ENCODE results near the gene NIPSNAP2. TPM values are rescaled to one million over a fixed set of nuclear protein-coding genes. Genes with fewer than 3 reads are reported as not detected.

The NIPSNAP2 gene
- total RNA-seq, 1 donor from 2014 or later: 52.9 TPM

DNA sequence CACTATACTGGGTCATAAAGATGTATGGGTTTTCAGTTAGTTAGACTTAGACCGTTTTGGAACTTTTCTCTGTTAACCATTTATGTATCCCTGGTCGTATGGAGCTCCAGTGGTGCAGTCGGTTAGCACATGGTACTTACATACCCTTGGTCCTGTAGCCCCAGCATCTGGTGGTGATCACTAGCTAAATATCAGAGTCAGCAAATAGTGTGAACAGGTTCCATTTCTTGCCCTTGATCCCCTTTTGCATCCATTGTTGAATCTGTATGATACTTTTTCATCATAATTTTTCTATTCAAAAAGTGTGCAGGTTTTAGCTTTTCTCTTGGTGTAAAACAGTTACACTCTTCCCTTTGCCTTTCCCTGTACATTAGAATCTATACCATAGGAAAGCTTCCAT lies 15.9 kb downstream of the NIPSNAP2 start:
- Histone ChIP-seq H3K4me3 (no peak overlapping the region), H3K4me1 (peaks cover 6% of the 10 kb centered on the region), H3K27ac (no peak overlapping the region), H3K9me3 (no peaks in the 10 kb centered on the region), H3K36me3 (peaks cover 77% of the 10 kb centered on the region), H3K27me3 (ENCODE audit: low read depth) (no peaks in the 10 kb centered on the region)
- intact Hi-C loops (cut with DNase I): no loop called here
- DNase-seq (no peak), ATAC-seq (no peak)
- TF ChIP-seq, protein P1, sequence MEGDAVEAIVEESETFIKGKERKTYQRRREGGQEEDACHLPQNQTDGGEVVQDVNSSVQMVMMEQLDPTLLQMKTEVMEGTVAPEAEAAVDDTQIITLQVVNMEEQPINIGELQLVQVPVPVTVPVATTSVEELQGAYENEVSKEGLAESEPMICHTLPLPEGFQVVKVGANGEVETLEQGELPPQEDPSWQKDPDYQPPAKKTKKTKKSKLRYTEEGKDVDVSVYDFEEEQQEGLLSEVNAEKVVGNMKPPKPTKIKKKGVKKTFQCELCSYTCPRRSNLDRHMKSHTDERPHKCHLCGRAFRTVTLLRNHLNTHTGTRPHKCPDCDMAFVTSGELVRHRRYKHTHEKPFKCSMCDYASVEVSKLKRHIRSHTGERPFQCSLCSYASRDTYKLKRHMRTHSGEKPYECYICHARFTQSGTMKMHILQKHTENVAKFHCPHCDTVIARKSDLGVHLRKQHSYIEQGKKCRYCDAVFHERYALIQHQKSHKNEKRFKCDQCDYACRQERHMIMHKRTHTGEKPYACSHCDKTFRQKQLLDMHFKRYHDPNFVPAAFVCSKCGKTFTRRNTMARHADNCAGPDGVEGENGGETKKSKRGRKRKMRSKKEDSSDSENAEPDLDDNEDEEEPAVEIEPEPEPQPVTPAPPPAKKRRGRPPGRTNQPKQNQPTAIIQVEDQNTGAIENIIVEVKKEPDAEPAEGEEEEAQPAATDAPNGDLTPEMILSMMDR (IDR thresholded peaks at IDR 0.05): no peak

DNA sequence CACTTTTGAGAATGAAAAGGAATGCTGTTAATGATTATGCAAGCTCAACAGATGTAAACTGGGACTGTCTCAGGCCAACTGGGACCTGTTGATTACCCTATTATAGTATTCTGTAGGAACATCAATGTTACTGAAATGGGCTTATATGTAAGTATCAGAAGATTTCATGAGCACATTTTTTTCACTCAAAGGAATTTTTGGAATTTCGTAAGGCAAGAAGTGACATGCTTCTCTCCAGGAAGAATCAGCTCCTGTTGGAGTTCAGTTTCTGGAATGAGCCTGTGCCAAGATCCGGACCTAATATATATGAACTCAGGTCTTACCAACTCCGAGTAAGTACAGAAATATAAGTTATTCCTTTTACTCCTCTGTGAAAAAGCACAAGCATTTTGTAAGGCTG lies 19.2 kb downstream of the NIPSNAP2 start:
- H3K36me3 ChIP-seq: peaks cover 98% of the 10 kb centered on the region
- no peak for DNase-seq

DNA sequence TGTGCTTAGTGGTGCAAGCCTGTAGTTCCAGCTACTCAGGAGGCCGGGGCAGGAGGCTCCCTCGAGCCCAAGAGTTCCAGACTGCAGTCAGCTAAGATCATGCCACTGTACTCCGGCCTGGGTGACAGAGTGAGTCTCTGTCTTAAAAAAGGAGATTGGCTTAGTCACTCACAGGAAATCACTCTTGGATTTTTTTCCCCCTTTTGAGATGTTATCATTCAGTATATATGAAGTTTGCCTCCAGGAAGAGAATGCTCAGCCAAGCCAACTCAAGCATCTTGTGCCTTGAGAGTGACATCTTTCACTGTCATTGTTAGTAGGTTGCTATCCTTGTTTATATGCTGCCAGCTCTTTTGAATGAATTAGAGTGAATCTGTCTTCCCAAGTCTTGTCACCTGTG lies 28.0 kb downstream of the NIPSNAP2 start:
- Histone ChIP-seq H3K4me3 (no peak overlapping the region), H3K9me3 (no peaks in the 10 kb centered on the region), H3K27me3 (ENCODE audit: low read depth) (no peaks in the 10 kb centered on the region), H3K36me3 (peaks cover 91% of the 10 kb centered on the region), H3K4me1 (no peaks in the 10 kb centered on the region), H3K27ac (no peak overlapping the region)
- DNase-seq (no peak), ATAC-seq (no peak)
- TF ChIP-seq, protein P1 (IDR thresholded peaks at IDR 0.05): no peak
- intact Hi-C loops (cut with DNase I): no loop called here

More for the DNA sequence above, 19.2 kb downstream of the NIPSNAP2 start:
- Histone ChIP-seq H3K9me3 (no peaks in the 10 kb centered on the region), H3K27ac (no peak overlapping the region), H3K27me3 (ENCODE audit: low read depth) (no peaks in the 10 kb centered on the region), H3K4me3 (no peak overlapping the region), H3K4me1 (no peaks in the 10 kb centered on the region)
- intact Hi-C loops (cut with DNase I): no loop called here
- TF ChIP-seq, protein P1 (IDR thresholded peaks at IDR 0.05): no peak
- ATAC-seq: no peak

DNA sequence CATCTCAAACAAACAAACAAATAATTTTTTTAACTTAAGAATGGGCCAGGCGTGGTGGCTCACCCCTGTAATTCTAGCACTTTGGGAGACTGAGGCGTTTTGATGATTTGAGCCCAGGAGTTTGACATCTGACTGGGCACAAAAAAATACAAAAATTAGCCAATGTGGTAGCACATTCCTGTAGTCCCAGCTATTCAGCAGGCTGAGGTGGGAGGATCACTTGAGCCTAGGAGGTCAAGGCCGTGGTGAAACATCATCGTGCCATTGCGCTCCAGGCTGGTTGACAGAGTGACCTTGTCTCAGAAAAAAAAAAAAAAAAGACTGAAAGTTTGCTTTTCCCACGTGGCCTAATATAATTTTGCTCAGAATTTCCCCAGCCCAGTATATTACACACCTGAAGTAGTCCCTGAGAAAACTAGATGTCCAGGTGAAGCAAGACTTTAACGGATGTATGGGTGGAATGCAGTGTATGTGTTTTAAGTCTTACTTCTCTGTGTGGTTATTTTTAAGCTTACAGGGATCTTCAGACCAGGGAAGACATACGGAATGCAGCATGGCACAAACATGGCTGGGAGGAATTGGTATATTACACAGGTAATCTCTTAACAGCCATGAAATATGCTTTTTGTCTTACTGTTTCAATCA lies 32.6 kb downstream of the NIPSNAP2 start:
- Histone ChIP-seq H3K4me1 (no peaks in the 10 kb centered on the region), H3K36me3 (peaks cover 82% of the 10 kb centered on the region), H3K27ac (no peak overlapping the region), H3K9me3 (no peaks in the 10 kb centered on the region), H3K4me3 (no peak overlapping the region), H3K27me3 (ENCODE audit: low read depth) (no peaks in the 10 kb centered on the region)
- intact Hi-C loops (cut with DNase I): no loop called here
- TF ChIP-seq, protein P1 (IDR thresholded peaks at IDR 0.05): no peak
- ATAC-seq (no peak), DNase-seq (no peak)

DNA sequence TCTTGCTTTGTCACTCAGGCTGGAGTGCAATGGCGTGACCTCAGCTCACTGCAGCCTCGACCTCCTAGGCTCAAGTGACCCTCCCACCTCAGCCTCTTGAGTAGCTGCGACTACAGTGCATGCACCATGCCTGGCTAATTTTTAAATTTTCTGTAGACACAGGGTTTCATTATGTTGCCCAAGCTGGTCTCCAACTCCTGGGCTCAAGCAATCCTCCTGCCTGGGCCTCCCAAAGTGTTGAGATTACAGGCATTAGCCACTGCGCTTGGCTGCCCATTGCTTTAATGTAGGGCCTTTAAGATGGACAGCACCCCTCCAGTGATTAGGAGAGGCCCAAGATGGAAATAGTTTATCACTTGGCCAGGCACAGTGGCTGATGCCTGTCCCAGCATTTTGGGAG lies 39.4 kb downstream of the NIPSNAP2 start:
- no peaks in the 10 kb centered on the region for H3K27me3 ChIP-seq (ENCODE audit: low read depth)
- no peak overlapping the region for H3K4me3 ChIP-seq
- H3K27ac ChIP-seq: no peak overlapping the region
- H3K4me1 ChIP-seq: no peaks in the 10 kb centered on the region
- TF ChIP-seq, protein P1 (IDR thresholded peaks at IDR 0.05): no peak
- peaks cover 16% of the 10 kb centered on the region for H3K36me3 ChIP-seq
- H3K9me3 ChIP-seq: no peaks in the 10 kb centered on the region
- intact Hi-C loops (cut with DNase I): loop anchor here (10.0 kb wide), 1 partner anchor 71 kb away; no protein-coding TSS in a partner anchor
- ATAC-seq (no peak), DNase-seq (no peak)

Data from lower lobe of right lung (tissue), 2 donors.